NT2/D1 (cell line): ENCODE results near the gene RAB3B.
A peak's percentile ranks its signal among the peaks of the same experiment; 100 is the strongest.
"Not testable (repeated sequence)": the region's sequence is repeated elsewhere in the genome, so short reads cannot be mapped to it uniquely, and the experiment has no call there.

Experiments used
- DNase-seq: peaks from one replicate; pipeline ENCODE4 v3.0.0-alpha.2; 2011; ENCODE audit warnings: low read depth, low spot score
- H3K27me3 ChIP-seq: 2 replicates; pipeline ENCODE4 v1.6.0; 2011; ENCODE audit warnings: mild to moderate bottlenecking; ENCODE audit not compliant: insufficient read length, insufficient read depth
- H3K36me3 ChIP-seq: 2 replicates; pipeline ENCODE4 v1.6.1; 2011; ENCODE audit warnings: mild to moderate bottlenecking, low read length, mixed read lengths; ENCODE audit not compliant: insufficient read depth, insufficient read length
- H3K4me1 ChIP-seq: 2 replicates; pipeline ENCODE4 v1.5.1; 2011; ENCODE audit not compliant: insufficient read depth, insufficient read length
- H3K4me3 ChIP-seq: 2 replicates; pipeline ENCODE4 v1.5.1; 2011; ENCODE audit warnings: low read depth; ENCODE audit not compliant: insufficient read length
- H3K9ac ChIP-seq: 2 replicates; pipeline ENCODE4 v1.6.0; 2011; ENCODE audit warnings: low read depth; ENCODE audit not compliant: insufficient read length
- H3K9me3 ChIP-seq: 2 replicates; pipeline ENCODE4 v1.5.1; 2011; ENCODE audit warnings: mild to moderate bottlenecking, low read length; ENCODE audit not compliant: insufficient read depth
- SUZ12 ChIP-seq: IDR thresholded peaks from 2 replicates; pipeline ENCODE4 v1.6.1; 2011; ENCODE audit not compliant: insufficient read length, insufficient read depth; ENCODE audit errors: extremely low read depth
- YY1 ChIP-seq: IDR thresholded peaks from 2 replicates; pipeline ENCODE4 v1.6.1; 2011; ENCODE audit not compliant: insufficient read length, insufficient read depth
- ZNF274 ChIP-seq: IDR thresholded peaks from 2 replicates; pipeline ENCODE4 v1.6.1; 2011; ENCODE audit warnings: mild to moderate bottlenecking, low read depth, low read length

Gene RAB3B

DNA sequence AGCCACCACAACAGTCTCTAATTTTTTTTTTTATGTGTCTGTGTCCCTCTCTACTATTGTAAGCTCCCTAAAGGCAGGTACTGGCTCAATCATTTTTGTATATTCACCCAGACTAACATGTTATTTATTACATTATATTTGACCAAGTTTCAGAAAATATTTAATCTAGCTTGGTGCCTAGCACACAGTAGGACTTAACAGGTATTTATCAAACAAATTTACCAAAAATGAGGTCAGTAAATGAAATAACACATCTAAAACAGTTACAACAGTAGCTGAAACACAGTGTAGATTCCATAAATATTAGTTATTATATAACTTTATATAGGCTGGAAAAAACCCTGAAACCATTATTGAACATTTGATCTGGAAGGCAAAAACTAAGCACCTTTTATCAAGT lies 114.7 kb downstream of the RAB3B start:
- Histone ChIP-seq H3K4me1 (no peaks in the 10 kb centered on the region), H3K27me3 (no peaks in the 10 kb centered on the region), H3K9ac (peak overlapping the region; percentile 7), H3K4me3 (no peak overlapping the region), H3K9me3 (no peaks in the 10 kb centered on the region), H3K36me3 (peaks cover 40% of the 10 kb centered on the region)
- TF ChIP-seq YY1 (no peak), ZNF274 (no peak), SUZ12 (no peak)
- no peak for DNase-seq

DNA sequence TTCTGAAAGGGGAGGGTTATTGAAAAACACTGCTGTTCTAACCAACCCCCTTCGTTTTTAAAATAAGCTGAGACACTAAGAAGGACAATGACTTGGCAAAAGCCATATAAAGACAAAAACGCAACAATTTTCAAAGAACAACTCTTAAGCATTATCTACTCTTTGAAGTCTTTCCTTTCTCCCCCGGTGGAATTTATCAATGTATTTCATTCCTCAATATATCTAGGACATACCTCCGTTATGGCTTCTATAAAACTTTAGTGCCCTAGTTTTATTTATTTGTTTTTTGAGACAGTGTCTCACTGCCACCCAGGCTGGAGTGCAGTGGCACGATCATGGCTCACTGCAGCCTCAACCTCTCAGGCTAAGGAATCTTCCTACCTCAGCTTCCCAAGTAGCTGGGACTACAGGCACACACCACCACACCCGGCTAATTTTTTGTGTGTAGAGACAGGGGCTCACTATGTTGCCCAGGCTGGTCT lies 115.2 kb downstream of the RAB3B start:
- TF ChIP-seq YY1, result no peak
- no peak for TF ChIP-seq ZNF274
- no peak for TF ChIP-seq SUZ12
- no peaks in the 10 kb centered on the region for H3K9me3 ChIP-seq
- H3K9ac ChIP-seq, result no peak overlapping the region
- DNase-seq, result no peak
- H3K27me3 ChIP-seq, result no peaks in the 10 kb centered on the region
- H3K36me3 ChIP-seq, result peaks cover 40% of the 10 kb centered on the region
- no peak overlapping the region for H3K4me3 ChIP-seq
- H3K4me1 ChIP-seq, result no peaks in the 10 kb centered on the region

DNA sequence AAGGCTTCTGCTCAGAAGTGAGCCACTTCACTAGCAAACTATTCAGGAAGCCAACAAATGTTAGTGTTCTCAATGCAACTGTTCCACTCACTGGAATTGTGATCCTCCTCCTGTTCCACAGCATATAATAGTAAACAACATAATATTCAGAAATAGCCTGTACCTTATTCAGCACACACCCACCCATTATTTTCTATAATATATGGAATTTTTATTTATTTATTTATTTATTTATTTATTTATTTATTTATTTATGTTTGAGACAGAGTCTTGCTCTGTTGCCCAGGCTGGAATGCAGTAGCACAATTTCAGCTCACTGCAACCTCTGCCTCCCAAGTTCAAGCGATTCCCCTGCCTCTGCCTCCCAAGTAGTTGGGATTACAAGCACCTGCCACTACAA lies 117.2 kb downstream of the RAB3B start:
- not testable (repeated sequence) for DNase-seq, H3K9me3 ChIP-seq, H3K27me3 ChIP-seq, H3K4me1 ChIP-seq, H3K9ac ChIP-seq, H3K4me3 ChIP-seq
- H3K36me3 ChIP-seq, result peaks cover 53% of the 10 kb centered on the region

DNA sequence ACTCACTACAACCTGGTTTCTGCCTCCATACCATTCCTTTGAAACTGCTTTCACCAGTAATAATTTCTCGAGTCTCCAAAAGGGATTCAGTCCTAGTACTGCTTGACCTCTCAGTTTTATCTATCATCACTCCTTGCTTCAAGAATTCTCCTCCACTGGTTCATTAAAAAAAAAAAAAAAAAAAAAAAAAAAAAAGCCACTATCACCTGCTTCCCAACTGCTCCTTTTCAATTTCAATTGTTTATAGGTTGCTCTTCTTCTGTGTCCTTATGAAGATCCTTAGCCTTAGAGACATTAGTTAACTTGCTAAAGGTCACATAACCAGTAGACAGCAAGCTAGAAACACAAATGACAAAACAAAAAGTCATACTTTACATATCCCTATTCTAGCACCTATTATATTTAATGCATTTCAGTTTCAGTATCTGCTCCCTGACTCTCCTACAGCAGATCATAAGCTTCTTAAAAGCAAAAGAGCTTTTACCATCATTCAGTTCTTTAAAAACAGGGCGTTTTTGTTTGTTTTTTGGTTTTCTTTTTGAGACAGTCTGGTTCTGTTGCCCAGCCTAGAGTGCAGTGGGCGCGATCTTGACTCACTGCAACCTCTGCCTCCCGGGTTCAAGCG lies 119.0 kb downstream of the RAB3B start:
- DNase-seq, result no peak
- Histone ChIP-seq H3K4me1 (no peaks in the 10 kb centered on the region), H3K9ac (no peak overlapping the region), H3K27me3 (no peaks in the 10 kb centered on the region), H3K36me3 (peaks cover 51% of the 10 kb centered on the region), H3K4me3 (no peak overlapping the region), H3K9me3 (no peaks in the 10 kb centered on the region)
- TF ChIP-seq ZNF274 (no peak), YY1 (no peak), SUZ12 (no peak)

DNA sequence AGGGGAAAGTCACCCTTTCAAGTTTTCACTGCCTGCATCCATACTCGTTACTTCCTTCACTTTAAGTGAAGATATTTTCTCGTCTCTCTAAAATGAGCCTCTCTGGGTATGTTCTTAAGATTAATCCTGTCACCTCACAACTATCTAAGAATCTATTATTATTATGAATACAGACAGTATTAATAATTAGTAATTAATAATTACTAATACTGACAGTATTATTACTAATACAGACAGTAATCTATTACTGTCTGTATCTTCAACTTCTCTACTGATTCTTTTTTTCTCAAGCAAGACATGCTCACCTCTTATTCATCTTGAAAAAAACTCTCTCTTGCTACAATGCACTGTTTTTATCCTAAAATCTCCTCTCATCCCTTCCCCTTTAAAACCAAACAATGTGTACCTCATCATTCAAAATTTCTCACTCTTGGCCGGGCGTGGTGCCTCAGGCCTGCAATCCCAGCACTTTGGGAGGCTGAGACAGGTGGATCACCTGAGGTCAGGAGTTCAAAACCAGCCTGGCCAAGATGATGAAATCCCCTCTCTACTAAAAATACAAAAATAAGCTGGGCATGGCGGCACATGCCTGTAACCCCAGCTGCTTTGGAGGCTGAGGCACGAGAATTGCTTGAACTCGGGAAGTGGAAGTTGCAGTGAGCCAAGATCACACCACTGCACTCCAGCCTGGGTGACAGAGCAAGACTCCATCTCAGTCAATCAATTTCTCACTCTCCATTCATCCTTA lies 119.7 kb downstream of the RAB3B start:
- peaks cover 46% of the 10 kb centered on the region for H3K36me3 ChIP-seq
- no peaks in the 10 kb centered on the region for H3K27me3 ChIP-seq
- H3K4me1 ChIP-seq, result no peaks in the 10 kb centered on the region
- no peaks in the 10 kb centered on the region for H3K9me3 ChIP-seq
- no peak for DNase-seq
- H3K4me3 ChIP-seq, result no peak overlapping the region
- no peak for TF ChIP-seq ZNF274
- TF ChIP-seq SUZ12, result no peak
- TF ChIP-seq YY1, result no peak
- H3K9ac ChIP-seq, result no peak overlapping the region

DNA sequence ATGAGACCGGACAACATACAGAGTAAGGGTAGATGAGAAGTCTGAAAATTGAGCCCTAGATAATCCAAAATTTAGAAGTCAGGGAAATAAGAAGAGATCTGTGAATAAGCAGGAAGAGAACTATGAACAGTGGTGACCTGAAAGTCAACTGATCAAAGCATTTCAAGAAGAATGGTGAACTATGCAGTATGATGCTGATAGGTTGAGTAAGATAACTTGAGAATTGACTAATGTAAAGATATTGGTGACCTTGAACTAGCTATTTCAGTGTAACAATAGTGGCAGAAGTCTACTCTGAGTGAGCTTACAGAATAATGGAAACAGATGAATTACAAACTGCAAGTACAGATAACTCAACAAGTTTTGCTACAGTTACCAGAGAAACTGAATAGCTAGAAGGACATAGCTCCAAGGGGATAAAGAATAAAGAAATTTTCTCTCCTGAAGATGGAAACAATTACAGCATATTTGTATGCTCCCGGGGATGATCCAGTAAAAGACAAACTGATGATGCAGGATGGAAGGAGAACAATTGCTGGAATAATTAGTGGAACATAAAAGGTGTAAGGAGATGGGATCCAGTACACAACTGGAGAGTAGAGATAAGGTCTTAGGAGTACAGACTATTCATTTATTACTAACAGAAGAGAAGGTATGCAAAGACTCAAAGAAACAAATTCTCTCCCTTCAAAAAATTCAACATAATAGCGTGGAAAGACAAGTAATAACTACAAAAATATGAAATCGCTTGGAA lies 122.8 kb downstream of the RAB3B start:
- H3K4me3 ChIP-seq, result no peak overlapping the region
- DNase-seq, result no peak
- H3K36me3 ChIP-seq, result peaks cover 43% of the 10 kb centered on the region
- H3K4me1 ChIP-seq, result no peaks in the 10 kb centered on the region
- no peaks in the 10 kb centered on the region for H3K27me3 ChIP-seq
- H3K9me3 ChIP-seq, result no peaks in the 10 kb centered on the region
- TF ChIP-seq ZNF274, result no peak
- no peak for TF ChIP-seq YY1
- TF ChIP-seq SUZ12, result no peak
- no peak overlapping the region for H3K9ac ChIP-seq

DNA sequence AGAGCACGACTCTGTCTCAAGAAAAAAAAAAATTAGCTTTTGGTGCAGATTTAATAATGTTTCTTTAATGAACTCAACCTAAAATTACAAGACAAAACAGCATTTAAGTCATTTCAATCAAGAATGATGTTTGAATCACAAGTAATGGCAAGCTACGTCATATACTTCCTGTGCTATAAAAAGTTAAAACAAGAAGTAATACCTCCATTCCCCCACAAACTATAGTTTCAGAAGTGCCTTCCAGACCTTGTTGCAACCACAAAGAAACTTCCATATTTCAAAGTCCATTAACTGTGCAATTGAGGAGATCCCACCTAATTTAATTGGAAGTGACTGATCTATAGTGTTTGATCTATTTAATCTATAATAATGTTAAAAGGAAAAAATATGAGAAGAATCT lies 127.1 kb downstream of the RAB3B start:
- no peaks in the 10 kb centered on the region for H3K27me3 ChIP-seq
- H3K4me3 ChIP-seq, result no peak overlapping the region
- H3K36me3 ChIP-seq, result peaks cover 42% of the 10 kb centered on the region
- H3K9me3 ChIP-seq, result no peaks in the 10 kb centered on the region
- TF ChIP-seq YY1, result no peak
- TF ChIP-seq SUZ12, result no peak
- no peak for TF ChIP-seq ZNF274
- no peak for DNase-seq
- H3K9ac ChIP-seq, result no peak overlapping the region
- peaks cover 2% of the 10 kb centered on the region for H3K4me1 ChIP-seq
